ENCODE measurements around the gene MYL3.

The MYL3 gene

GRCh38 chr3:46851364-46852333 lies 11.6 kb downstream of the MYL3 start:
- DNase-seq (ENCODE audit: extremely low read depth in 1 of 2, low read depth in 1 of 2), result no peak

DNA sequence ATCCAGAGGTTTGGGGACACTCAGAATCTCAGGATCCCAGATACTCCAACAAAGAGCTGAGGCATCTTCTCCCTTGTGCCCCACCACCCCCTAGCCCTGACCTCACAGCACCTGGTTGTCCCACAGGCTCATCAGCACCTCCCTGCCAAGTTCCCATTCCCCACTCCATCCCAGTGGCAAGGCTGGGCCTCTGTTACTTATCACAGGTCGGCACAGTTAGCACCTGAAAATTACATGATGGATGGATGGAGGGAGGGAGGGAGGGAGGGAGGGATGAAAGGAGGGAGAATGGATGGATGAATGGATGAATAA lies 12.8 kb downstream of the MYL3 start:
- no peak for DNase-seq (ENCODE audit: extremely low read depth in 1 of 2, low read depth in 1 of 2)

DNA sequence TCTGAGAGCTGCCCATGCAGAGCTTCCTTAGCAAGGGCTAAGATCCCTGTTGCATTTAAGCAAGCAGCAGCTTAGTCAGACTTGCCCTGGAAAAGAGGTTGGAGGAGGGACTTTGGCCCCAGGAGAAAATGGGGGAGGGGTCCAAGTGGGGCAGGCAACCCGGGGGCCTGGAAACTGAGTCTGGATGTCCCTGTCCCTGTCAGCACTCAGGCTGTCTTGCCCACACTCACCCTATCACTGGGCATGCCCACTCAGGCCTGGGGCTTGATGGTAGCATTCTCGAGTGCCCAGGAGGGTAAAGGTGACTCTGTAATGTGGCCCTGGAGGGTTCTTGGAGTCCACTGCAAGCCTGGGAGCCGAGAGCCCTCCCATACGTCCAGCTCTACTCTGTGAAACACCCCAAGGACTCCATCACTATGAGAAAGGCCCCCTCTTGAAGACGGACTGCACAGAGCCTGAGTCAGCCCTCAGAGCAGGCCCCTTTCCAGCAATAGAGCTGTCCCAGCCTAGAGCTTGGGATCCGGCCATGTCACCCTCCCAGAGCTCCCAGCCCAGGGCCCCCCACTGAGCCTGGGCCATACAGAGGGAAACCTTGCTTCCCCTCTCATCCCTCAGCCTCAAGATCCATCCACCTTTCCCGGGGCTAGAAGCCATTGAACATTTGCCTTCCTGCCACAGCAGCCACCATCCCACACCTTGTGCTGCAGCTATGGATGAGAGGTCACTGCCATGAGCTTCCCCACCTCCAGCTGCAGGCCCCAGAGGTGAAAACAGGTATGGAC lies 13.4 kb downstream of the MYL3 start:
- no peak for DNase-seq (ENCODE audit: extremely low read depth in 1 of 2, low read depth in 1 of 2)

- no peak for DNase-seq (ENCODE audit: extremely low read depth in 1 of 2, low read depth in 1 of 2)
These were observed 14.1 kb downstream of the MYL3 start for GRCh38 chr3:46849045-46849631.

- peak in 1 of 2 donors; percentile 34 for DNase-seq (ENCODE audit: extremely low read depth in 1 of 2, low read depth in 1 of 2)
These were observed 14.8 kb downstream of the MYL3 start for GRCh38 chr3:46848271-46849044.

GRCh38 chr3:46847744-46848143 lies 15.5 kb downstream of the MYL3 start:
- no peak for DNase-seq (ENCODE audit: extremely low read depth in 1 of 2, low read depth in 1 of 2)

GRCh38 chr3:46846624-46847542 lies 16.4 kb downstream of the MYL3 start:
- no peak for DNase-seq (ENCODE audit: extremely low read depth in 1 of 2, low read depth in 1 of 2)

GRCh38 chr3:46845860-46846623 lies 17.2 kb downstream of the MYL3 start:
- DNase-seq (ENCODE audit: extremely low read depth in 1 of 2, low read depth in 1 of 2), result peak; percentile 32 to 60

GRCh38 chr3:46845397-46845859 lies 17.8 kb downstream of the MYL3 start:
- no peak for DNase-seq (ENCODE audit: extremely low read depth in 1 of 2, low read depth in 1 of 2)

GRCh38 chr3:46844881-46845312 lies 18.3 kb downstream of the MYL3 start:
- no peak for DNase-seq (ENCODE audit: extremely low read depth in 1 of 2, low read depth in 1 of 2)

GRCh38 chr3:46844397-46844796 lies 18.8 kb downstream of the MYL3 start:
- no peak for DNase-seq (ENCODE audit: extremely low read depth in 1 of 2, low read depth in 1 of 2)

GRCh38 chr3:46843508-46843907 lies 19.7 kb downstream of the MYL3 start:
- no peak for DNase-seq (ENCODE audit: extremely low read depth in 1 of 2, low read depth in 1 of 2)

GRCh38 chr3:46840491-46840890 lies 22.8 kb downstream of the MYL3 start:
- no peak for DNase-seq (ENCODE audit: extremely low read depth in 1 of 2, low read depth in 1 of 2)

GRCh38 chr3:46838301-46838700 lies 24.9 kb downstream of the MYL3 start:
- no peak for DNase-seq (ENCODE audit: extremely low read depth in 1 of 2, low read depth in 1 of 2)

DNA sequence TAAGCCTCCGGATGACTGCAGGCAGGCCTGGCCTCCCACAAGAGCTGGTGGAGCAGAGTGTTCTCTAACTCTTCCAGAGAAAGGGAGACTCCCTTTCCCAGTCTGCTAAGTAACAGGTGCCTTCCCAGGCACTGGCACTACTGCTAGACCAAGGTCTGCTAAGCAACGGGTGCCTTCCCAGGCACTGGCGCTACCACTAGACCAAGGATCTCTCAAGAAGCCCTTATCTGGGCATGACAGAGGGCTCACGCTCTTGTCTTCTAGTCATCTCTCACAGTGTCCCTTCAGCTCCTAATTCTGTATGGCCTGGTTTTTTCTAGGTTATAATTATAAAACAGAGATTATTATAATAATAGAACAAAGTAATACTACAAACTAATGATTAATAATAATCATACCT lies 27.8 kb downstream of the MYL3 start:
- no peak for DNase-seq (ENCODE audit: extremely low read depth in 1 of 2, low read depth in 1 of 2)

- DNase-seq (ENCODE audit: extremely low read depth in 1 of 2, low read depth in 1 of 2), result no peak
These were observed 28.2 kb downstream of the MYL3 start for GRCh38 chr3:46835054-46835453.

DNA sequence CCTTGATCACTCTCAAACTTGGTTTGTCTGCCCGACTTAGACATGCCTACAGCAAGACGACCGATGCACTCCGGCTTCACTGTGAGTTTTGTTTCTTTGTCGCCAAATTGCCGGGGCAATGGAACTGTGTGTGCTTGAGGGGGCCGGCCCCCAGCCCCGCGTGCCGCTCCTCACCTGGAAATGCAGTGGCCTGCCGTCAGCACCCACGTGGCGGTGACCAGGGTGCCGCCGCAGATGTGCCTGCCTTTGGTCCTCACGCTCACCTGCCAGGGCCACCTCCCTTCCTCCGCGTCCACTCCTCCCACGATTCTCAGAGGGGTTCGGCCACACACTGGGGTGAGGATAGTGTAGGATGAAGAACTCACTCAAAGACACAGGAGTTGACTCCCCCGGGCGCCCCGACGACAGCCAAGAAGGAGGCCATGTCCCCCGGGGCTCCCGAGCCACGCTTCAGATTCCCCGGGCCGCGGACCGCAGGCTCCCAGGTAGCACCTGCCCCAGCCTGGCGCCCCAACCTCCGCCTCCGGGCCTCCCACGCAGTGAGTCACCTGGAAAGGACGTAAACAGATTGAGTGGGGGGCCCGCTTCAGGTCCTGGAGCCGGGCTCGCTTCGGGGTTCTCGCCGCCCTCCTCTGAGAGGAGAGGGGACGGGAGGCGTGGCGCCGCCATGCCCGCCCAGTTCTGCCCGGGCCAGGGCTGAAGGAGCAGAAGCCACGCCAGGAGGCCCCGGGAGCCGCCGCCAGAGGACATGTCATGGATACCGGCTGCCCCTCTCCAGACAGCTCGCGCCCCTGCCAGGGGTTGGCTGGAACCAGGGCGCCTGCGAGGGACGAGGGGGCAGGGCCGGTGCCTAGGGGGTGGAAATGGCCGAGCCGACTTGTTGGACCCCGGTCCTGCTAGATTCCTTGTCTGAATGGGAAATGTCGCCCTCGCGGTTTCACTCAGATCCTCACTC lies 29.6 kb downstream of the MYL3 start:
- no peak for DNase-seq (ENCODE audit: extremely low read depth in 1 of 2, low read depth in 1 of 2)

GRCh38 chr3:46831841-46832240 lies 31.4 kb downstream of the MYL3 start:
- DNase-seq (ENCODE audit: extremely low read depth in 1 of 2, low read depth in 1 of 2), result no peak
